Peyer's patch (tissue), 4 donors: ENCODE data around the gene USP6NL. TPM values are rescaled to one million over a fixed set of nuclear protein-coding genes. Genes with fewer than 3 reads are reported as not detected.
A peak's percentile ranks its signal among the peaks of the same experiment; 100 is the strongest.

Experiments
- DNase-seq, 3 donors: peaks; one replicate each; pipeline ENCODE4 v3.0.0-alpha.2; 2017 to 2019
- H3K27ac ChIP-seq, 4 donors: fragments of 200-600 bp; sonication (generic); one replicate each; pipeline ENCODE4 v1.5.1; 2016 to 2019
- H3K27me3 ChIP-seq, 2 donors: fragments of 200-600 bp; sonication (generic); one replicate each; pipeline ENCODE4 v1.5.1; 2019
- H3K36me3 ChIP-seq, 3 donors: fragments of 200-600 bp; sonication (generic); one replicate each; pipeline ENCODE4 v1.5.1; 2016 to 2019
- H3K4me1 ChIP-seq, 4 donors: fragments of 200-600 bp; sonication (generic); one replicate each; pipeline ENCODE4 v1.5.1; 2016 to 2019
- H3K4me3 ChIP-seq, 4 donors: fragments of 200-600 bp; sonication (generic); 1 replicate in 3 of 4; 2 replicates in 1 of 4; pipeline ENCODE4 v1.5.1; 2016 to 2019; ENCODE audit warnings: mild to moderate bottlenecking in 1 of 4
- H3K9me3 ChIP-seq, 4 donors: fragments of 200-600 bp; sonication (generic); one replicate each; pipeline ENCODE4 v1.5.1; 2016 to 2019; ENCODE audit warnings: mild to moderate bottlenecking in 1 of 4
- POLR2A ChIP-seq, 2 donors: fragments of 450-650 bp; IDR thresholded peaks; one replicate each; pipeline ENCODE4 v1.5.1; 2017; ENCODE audit warnings: antibody characterized with exemption in 2 of 2, mild to moderate bottlenecking in 2 of 2, moderate library complexity in 2 of 2
- total RNA-seq, 4 donors: library from RNA; depleted of rRNA; stranded (reverse); fragments of >200 nt; gene quantifications; one replicate each; pipeline ENCODE4 v1.1.0, GENCODE V29; 2016
- TF ChIP-seq, protein P1 (sequence below), 6 experiments: fragments of 450-650 bp in 4 of 6; fragments of 200-600 bp in 2 of 6; sonication (generic) in 1 of 6; IDR thresholded peaks; one replicate each; pipeline ENCODE4 v1.5.1; 2017 to 2019; ENCODE audit warnings: antibody characterized with exemption in 6 of 6, mild to moderate bottlenecking in 3 of 6, moderate library complexity in 1 of 6

The USP6NL gene
- total RNA-seq, 4 donors from 2014 or later = 15.0 to 52.8 (median 19.3) TPM

- TF ChIP-seq POLR2A (IDR thresholded peaks at IDR 0.05) = no peak
- TF ChIP-seq, protein P1, sequence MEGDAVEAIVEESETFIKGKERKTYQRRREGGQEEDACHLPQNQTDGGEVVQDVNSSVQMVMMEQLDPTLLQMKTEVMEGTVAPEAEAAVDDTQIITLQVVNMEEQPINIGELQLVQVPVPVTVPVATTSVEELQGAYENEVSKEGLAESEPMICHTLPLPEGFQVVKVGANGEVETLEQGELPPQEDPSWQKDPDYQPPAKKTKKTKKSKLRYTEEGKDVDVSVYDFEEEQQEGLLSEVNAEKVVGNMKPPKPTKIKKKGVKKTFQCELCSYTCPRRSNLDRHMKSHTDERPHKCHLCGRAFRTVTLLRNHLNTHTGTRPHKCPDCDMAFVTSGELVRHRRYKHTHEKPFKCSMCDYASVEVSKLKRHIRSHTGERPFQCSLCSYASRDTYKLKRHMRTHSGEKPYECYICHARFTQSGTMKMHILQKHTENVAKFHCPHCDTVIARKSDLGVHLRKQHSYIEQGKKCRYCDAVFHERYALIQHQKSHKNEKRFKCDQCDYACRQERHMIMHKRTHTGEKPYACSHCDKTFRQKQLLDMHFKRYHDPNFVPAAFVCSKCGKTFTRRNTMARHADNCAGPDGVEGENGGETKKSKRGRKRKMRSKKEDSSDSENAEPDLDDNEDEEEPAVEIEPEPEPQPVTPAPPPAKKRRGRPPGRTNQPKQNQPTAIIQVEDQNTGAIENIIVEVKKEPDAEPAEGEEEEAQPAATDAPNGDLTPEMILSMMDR (IDR thresholded peaks at IDR 0.05) = no peak
- peak overlapping the region in 1 of 4 donors; percentile 24 for H3K27ac ChIP-seq
- no peaks in the 10 kb centered on the region for H3K27me3 ChIP-seq
- H3K9me3 ChIP-seq = no peaks in the 10 kb centered on the region
- H3K36me3 ChIP-seq = peaks cover 0 to 13% (median 0%) of the 10 kb centered on the region in 3 donors
- no peak overlapping the region for H3K4me3 ChIP-seq
- DNase-seq = no peak
- peaks cover 0 to 12% (median 4%) of the 10 kb centered on the region in 4 donors for H3K4me1 ChIP-seq
Measured at GRCh38 chr10:11528286-11528685, 83.2 kb downstream of the USP6NL start.

- Histone ChIP-seq H3K27ac (peak overlapping the region in 1 of 4 donors; percentile 24), H3K27me3 (no peaks in the 10 kb centered on the region), H3K4me1 (peaks cover 0 to 12% (median 1%) of the 10 kb centered on the region in 4 donors), H3K4me3 (no peak overlapping the region), H3K9me3 (no peaks in the 10 kb centered on the region), H3K36me3 (peaks cover 0 to 13% (median 0%) of the 10 kb centered on the region in 3 donors)
- TF ChIP-seq, protein P1 (IDR thresholded peaks at IDR 0.05) = no peak
- no peak for TF ChIP-seq POLR2A (IDR thresholded peaks at IDR 0.05)
- no peak for DNase-seq
Measured at GRCh38 chr10:11527691-11528255, 83.7 kb downstream of the USP6NL start.

GRCh38 chr10:11527068-11527467 lies 84.4 kb downstream of the USP6NL start:
- TF ChIP-seq POLR2A (IDR thresholded peaks at IDR 0.05) = no peak
- TF ChIP-seq, protein P1 (IDR thresholded peaks at IDR 0.05) = no peak
- Histone ChIP-seq H3K4me3 (no peak overlapping the region), H3K36me3 (peaks cover 0 to 13% (median 0%) of the 10 kb centered on the region in 3 donors), H3K27me3 (no peaks in the 10 kb centered on the region), H3K9me3 (no peaks in the 10 kb centered on the region), H3K4me1 (peaks cover 0 to 12% (median 0%) of the 10 kb centered on the region in 4 donors), H3K27ac (peak overlapping the region in 1 of 4 donors; percentile 24)
- DNase-seq = no peak

- no peaks in the 10 kb centered on the region for H3K27me3 ChIP-seq
- no peaks in the 10 kb centered on the region for H3K9me3 ChIP-seq
- DNase-seq = peak in 1 of 3 donors; percentile 59
- no peak overlapping the region for H3K4me3 ChIP-seq
- H3K36me3 ChIP-seq = peaks cover 0 to 13% (median 0%) of the 10 kb centered on the region in 3 donors
- H3K4me1 ChIP-seq = peaks cover 0 to 12% (median 0%) of the 10 kb centered on the region in 4 donors
- H3K27ac ChIP-seq = peak overlapping the region in 2 of 4 donors; percentile 7 to 56
- no peak for TF ChIP-seq POLR2A (IDR thresholded peaks at IDR 0.05)
- TF ChIP-seq, protein P1 (IDR thresholded peaks at IDR 0.05) = no peak
Measured at GRCh38 chr10:11525503-11525902, 85.9 kb downstream of the USP6NL start.

DNA sequence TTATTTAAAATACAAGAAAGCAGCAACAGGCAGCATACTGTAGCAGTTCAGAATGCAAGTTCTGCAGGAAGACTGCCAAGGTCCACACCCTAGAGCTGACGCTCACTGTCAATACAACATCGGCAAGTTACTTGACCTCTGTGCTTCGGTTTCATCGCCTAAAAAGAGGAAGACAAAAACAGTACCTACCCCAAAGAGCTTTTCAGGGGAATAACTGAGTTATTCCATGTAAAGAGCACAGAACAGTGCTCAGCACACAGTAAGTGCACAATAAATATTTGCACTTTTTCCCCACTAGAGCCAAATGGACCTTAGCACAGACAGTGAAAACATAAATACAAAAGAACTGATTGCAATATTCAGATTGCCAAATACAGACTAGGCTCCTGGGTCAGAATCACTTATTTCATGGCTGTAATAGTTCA lies 88.6 kb downstream of the USP6NL start:
- H3K27ac ChIP-seq = peak overlapping the region in 1 of 4 donors; percentile 7
- peak in 1 of 3 donors; percentile 60 for DNase-seq
- no peaks in the 10 kb centered on the region for H3K4me1 ChIP-seq

More for the DNA sequence above, 88.6 kb downstream of the USP6NL start:
- Histone ChIP-seq H3K9me3 (no peaks in the 10 kb centered on the region), H3K36me3 (peaks cover 0 to 13% (median 0%) of the 10 kb centered on the region in 3 donors), H3K4me3 (no peak overlapping the region), H3K27me3 (no peaks in the 10 kb centered on the region)
- TF ChIP-seq, protein P1 (IDR thresholded peaks at IDR 0.05) = no peak
- no peak for TF ChIP-seq POLR2A (IDR thresholded peaks at IDR 0.05)
